Measurements from ENCODE around the gene TWIST1.

TWIST1 gene

GRCh38 chr7:19119372-19119771 lies 1.9 kb upstream of the TWIST1 start:
- H3K36me3 Mint-ChIP-seq, result no peaks in the 10 kb centered on the region

GRCh38 chr7:19118636-19119371 lies 1.4 kb upstream of the TWIST1 start:
- Mint-ChIP-seq H3K36me3 (no peaks in the 10 kb centered on the region), H3K27ac (no peak overlapping the region), H3K27me3 (peaks cover 15% of the 10 kb centered on the region), H3K4me3 (no peak overlapping the region), H3K4me1 (peaks cover 8% of the 10 kb centered on the region), H3K9me3 (peaks cover 2% of the 10 kb centered on the region)
- ATAC-seq (ENCODE audit: low read depth) (no peak), DNase-seq (ENCODE audit: low spot score in 2 of 2) (no peak)

More at GRCh38 chr7:19119372-19119771, 1.9 kb upstream of the TWIST1 start:
- peaks cover 13% of the 10 kb centered on the region for H3K27me3 Mint-ChIP-seq
- peaks cover 8% of the 10 kb centered on the region for H3K4me1 Mint-ChIP-seq
- no peak overlapping the region for H3K27ac Mint-ChIP-seq
- ATAC-seq (ENCODE audit: low read depth) (no peak), DNase-seq (ENCODE audit: low spot score in 2 of 2) (no peak)
- H3K9me3 Mint-ChIP-seq, result no peaks in the 10 kb centered on the region
- H3K4me3 Mint-ChIP-seq, result no peak overlapping the region

GRCh38 chr7:19117870-19118608 lies 603 bp upstream of the TWIST1 start:
- DNase-seq (ENCODE audit: low spot score in 2 of 2) (no peak), ATAC-seq (ENCODE audit: low read depth) (no peak)
- Mint-ChIP-seq H3K36me3 (no peaks in the 10 kb centered on the region), H3K27me3 (peaks cover 13% of the 10 kb centered on the region), H3K9me3 (peaks cover 2% of the 10 kb centered on the region), H3K27ac (no peak overlapping the region), H3K4me1 (peaks cover 8% of the 10 kb centered on the region), H3K4me3 (peak overlapping the region; percentile 64)

- no peak for DNase-seq (ENCODE audit: low spot score in 2 of 2)
- peak; percentile 17 for ATAC-seq (ENCODE audit: low read depth)
- Mint-ChIP-seq H3K27ac (peak overlapping the region; percentile 62), H3K4me3 (peak overlapping the region; percentile 73), H3K36me3 (peaks cover 1% of the 10 kb centered on the region), H3K9me3 (peaks cover 2% of the 10 kb centered on the region), H3K27me3 (peaks cover 13% of the 10 kb centered on the region), H3K4me1 (peaks cover 12% of the 10 kb centered on the region)
Observed at GRCh38 chr7:19116121-19117090, 1.0 kb downstream of the TWIST1 start.

- no peak for DNase-seq (ENCODE audit: low spot score in 2 of 2)
- peaks cover 2% of the 10 kb centered on the region for H3K9me3 Mint-ChIP-seq
- H3K27me3 Mint-ChIP-seq, result peaks cover 23% of the 10 kb centered on the region
- H3K4me3 Mint-ChIP-seq, result no peak overlapping the region
- peaks cover 1% of the 10 kb centered on the region for H3K36me3 Mint-ChIP-seq
- peaks cover 12% of the 10 kb centered on the region for H3K4me1 Mint-ChIP-seq
- ATAC-seq (ENCODE audit: low read depth), result no peak
- H3K27ac Mint-ChIP-seq, result no peak overlapping the region
Observed at GRCh38 chr7:19114551-19114855, 2.9 kb downstream of the TWIST1 start.

- Mint-ChIP-seq H3K36me3 (peaks cover 1% of the 10 kb centered on the region), H3K4me3 (no peak overlapping the region), H3K4me1 (peaks cover 11% of the 10 kb centered on the region), H3K9me3 (peaks cover 2% of the 10 kb centered on the region), H3K27ac (no peak overlapping the region), H3K27me3 (peaks cover 24% of the 10 kb centered on the region)
- ATAC-seq (ENCODE audit: low read depth), result no peak
- no peak for DNase-seq (ENCODE audit: low spot score in 2 of 2)
Observed at GRCh38 chr7:19113855-19114550, 3.4 kb downstream of the TWIST1 start.

GRCh38 chr7:19113002-19113350 lies 4.5 kb downstream of the TWIST1 start:
- ATAC-seq (ENCODE audit: low read depth) (no peak), DNase-seq (ENCODE audit: low spot score in 2 of 2) (no peak)
- Mint-ChIP-seq H3K9me3 (peaks cover 3% of the 10 kb centered on the region), H3K36me3 (peaks cover 1% of the 10 kb centered on the region), H3K4me1 (peaks cover 10% of the 10 kb centered on the region), H3K27ac (no peak overlapping the region), H3K27me3 (peaks cover 31% of the 10 kb centered on the region), H3K4me3 (no peak overlapping the region)

GRCh38 chr7:19112274-19113001 lies 5.0 kb downstream of the TWIST1 start:
- Mint-ChIP-seq H3K36me3 (peaks cover 1% of the 10 kb centered on the region), H3K27me3 (peaks cover 35% of the 10 kb centered on the region), H3K27ac (no peak overlapping the region), H3K4me1 (peaks cover 13% of the 10 kb centered on the region), H3K9me3 (peaks cover 3% of the 10 kb centered on the region), H3K4me3 (no peak overlapping the region)
- DNase-seq (ENCODE audit: low spot score in 2 of 2), result no peak
- ATAC-seq (ENCODE audit: low read depth), result no peak

- Mint-ChIP-seq H3K4me3 (no peak overlapping the region), H3K27me3 (peaks cover 35% of the 10 kb centered on the region), H3K36me3 (peaks cover 1% of the 10 kb centered on the region), H3K4me1 (peaks cover 14% of the 10 kb centered on the region), H3K9me3 (peaks cover 3% of the 10 kb centered on the region), H3K27ac (no peak overlapping the region)
- DNase-seq (ENCODE audit: low spot score in 2 of 2) (no peak), ATAC-seq (ENCODE audit: low read depth) (no peak)
Observed at GRCh38 chr7:19111474-19112273, 5.8 kb downstream of the TWIST1 start.

GRCh38 chr7:19110776-19111175 lies 6.7 kb downstream of the TWIST1 start:
- H3K4me1 Mint-ChIP-seq, result peaks cover 7% of the 10 kb centered on the region

GRCh38 chr7:19110026-19110730 lies 7.3 kb downstream of the TWIST1 start:
- H3K27ac Mint-ChIP-seq, result no peak overlapping the region
- H3K4me3 Mint-ChIP-seq, result no peak overlapping the region
- DNase-seq (ENCODE audit: low spot score in 2 of 2) (no peak), ATAC-seq (ENCODE audit: low read depth) (no peak)
- peaks cover 33% of the 10 kb centered on the region for H3K27me3 Mint-ChIP-seq
- H3K36me3 Mint-ChIP-seq, result peaks cover 1% of the 10 kb centered on the region
- H3K9me3 Mint-ChIP-seq, result peaks cover 3% of the 10 kb centered on the region
- H3K4me1 Mint-ChIP-seq, result peaks cover 7% of the 10 kb centered on the region

More at GRCh38 chr7:19110776-19111175, 6.7 kb downstream of the TWIST1 start:
- Mint-ChIP-seq H3K9me3 (peaks cover 3% of the 10 kb centered on the region), H3K4me3 (no peak overlapping the region), H3K36me3 (peaks cover 1% of the 10 kb centered on the region), H3K27ac (no peak overlapping the region), H3K27me3 (peaks cover 33% of the 10 kb centered on the region)
- ATAC-seq (ENCODE audit: low read depth), result no peak
- no peak for DNase-seq (ENCODE audit: low spot score in 2 of 2)

All from memory B cell (primary cell).